CD4-positive, alpha-beta T cell treated with Interleukin-21 for 1 hour (primary cell): ENCODE results near the gene USP7.
"Not testable (repeated sequence)": the region's sequence is repeated elsewhere in the genome, so short reads cannot be mapped to it uniquely, and the experiment has no call there.

Source experiments
- DNase-seq: peaks from one replicate; pipeline ENCODE4 v3.0.0-alpha.2; 2020

USP7 gene

GRCh38 chr16:8972843-8973586 is 9.3 kb upstream of the USP7 start:
- DNase-seq = no peak

DNA sequence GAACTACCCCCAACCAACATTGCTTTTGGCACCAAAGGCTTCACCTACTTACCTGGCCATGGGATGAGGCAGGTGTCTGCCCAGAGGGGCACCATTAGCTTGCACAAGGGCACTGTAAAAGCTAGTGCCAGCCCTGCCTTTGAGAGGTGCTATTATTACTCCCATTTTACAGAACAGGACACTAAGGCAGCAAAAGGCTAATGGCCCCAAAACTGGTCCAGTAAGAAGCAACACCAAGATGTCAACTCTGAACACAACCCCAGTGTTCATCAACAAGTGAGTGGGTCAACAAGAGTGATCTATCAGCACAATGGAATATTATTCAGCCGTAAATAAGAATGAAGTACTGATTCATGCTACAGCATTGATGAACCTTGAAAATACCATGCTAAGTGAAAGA is 7.7 kb upstream of the USP7 start:
- DNase-seq = no peak

- DNase-seq = not testable (repeated sequence)
These were observed 5.6 kb upstream of the USP7 start for GRCh38 chr16:8969202-8969897.

DNA sequence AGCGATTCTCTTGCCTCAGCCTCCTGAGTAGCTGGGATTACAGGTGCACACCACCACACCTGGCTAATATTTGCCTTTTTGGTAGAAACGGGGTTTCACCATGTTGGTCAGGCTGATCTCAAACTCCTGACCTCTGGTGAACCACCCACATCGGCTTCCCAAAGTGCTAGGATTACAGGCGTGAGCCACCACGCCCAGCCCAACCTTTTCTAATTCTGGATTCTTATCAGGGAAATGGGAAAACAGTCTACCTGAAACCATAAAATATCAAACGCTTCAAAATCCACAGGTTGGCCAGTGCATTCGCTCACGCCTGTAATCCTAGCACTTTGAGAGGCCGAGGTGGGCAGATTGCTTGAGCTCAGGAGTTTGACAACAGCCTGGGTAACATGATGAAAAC is 4.3 kb upstream of the USP7 start:
- DNase-seq = not testable (repeated sequence)

DNA sequence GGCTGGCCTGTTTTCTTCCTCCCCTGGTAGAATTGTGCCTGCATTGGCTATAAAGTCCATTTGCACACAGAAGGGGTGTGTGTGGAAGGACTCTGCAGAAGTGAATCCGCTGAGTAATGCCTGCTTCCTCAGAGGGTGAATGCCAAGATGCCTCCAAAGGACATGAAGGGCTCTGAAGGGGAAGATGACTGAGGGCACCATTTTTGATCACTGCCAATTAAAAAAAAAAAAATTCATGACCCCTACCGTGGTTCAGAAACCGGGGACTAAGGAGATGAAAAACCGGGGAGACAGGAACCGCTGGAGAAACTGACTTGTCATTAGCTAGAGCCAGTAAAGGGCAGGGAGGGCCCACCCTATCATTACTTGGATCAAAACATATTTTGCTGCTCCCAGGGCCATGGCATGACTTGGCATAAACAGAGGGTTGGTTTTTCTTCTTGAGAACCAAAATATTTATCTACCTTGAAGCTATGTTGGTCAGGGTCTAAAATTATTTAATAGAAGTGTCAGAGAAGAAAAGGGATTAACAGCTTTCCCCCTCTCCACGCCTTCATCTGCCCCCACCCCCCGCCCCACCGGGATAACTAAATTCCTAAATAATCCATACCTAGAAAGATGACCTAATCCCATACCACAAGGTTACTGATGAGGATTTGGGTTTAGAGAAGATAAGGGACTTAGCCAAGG is 3.6 kb upstream of the USP7 start:
- DNase-seq = no peak

DNA sequence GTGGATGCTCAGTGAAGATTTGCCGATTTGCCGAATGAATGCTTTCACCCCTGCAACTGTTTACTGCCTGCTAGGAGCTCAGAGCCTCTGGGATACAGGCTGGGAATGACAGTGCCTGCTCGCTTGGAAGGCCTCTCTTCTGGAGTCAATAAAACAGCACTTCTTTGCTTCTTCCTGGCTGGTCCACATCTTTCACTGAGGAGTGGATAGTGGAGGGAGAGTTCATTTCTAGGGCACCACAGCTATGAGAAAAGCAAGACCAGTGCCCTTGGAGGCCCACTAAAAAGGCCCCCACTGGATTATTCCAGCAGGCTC is 3.1 kb upstream of the USP7 start:
- DNase-seq = no peak

GRCh38 chr16:8964462-8964861 is 756 bp upstream of the USP7 start:
- no peak for DNase-seq

DNA sequence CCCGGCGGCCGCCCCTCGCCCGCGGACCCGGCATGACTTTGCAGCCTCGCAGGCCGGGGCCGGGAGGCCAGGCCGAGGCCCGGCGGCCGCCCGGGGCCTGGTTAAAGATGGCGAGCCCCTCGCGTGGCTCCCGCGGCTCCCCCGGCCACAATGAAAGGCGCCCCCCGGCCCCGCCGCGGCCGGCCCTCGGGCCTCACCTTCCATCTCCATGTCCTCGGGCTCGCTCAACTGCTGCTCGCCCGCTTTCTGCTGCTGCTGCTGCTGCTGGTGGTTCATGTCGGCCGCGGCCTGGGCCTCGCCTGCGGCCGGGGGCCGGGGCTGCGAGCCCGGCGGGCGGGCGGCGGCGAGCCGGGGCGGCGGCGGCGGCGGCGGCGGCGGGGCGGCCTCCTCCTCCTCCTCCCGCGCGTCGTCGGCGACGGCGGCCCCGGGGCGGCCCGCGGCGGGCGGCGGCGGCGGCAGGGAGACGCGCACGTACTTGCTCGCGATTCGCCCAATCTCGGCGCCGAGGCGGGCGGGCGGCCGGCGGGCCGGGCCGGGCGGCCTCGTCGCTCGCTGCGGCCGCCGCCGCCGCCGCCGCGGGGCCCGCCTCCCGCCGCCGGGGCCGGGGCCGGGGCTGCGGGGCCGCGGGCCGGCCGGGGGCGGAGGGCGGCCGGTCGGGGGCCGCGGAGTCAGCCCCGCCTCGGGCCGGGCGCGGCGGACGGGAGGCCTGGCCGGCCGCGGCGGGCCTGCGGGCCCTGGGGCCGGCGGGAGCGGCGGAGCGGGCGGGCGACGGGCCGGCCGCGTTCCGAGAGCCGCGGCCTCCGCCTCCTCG is 491 bp downstream of the USP7 start:
- no peak for DNase-seq

DNA sequence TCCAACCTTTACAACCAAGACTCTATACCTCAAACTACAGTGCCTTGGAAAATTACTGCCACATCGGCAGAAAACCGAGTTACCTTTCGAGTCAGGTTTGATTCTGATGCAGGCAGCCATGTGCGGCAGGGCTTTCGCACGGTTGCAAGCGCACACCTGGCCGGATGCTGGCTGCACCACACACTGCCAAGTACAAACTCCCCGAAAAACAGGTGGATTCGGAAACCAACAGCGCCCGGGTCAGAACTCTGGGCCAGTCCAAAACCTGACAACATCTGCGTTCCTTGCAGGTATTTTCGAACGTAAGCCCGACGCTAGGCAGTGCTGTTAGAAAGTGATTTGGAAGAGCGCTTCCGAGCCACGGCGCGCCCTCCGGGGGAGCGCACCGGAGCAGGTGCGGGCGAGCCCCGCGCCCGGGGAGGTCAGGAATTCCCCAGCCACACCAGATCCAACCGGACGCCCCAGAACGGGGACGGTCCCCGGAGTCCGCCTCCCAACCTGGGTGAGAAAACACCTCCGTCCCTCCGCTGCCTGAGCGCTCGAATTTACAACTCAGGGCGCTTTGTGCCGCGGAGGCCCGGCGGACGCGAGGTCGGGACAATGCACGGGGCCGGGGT is 1.2 kb downstream of the USP7 start:
- DNase-seq = peak; percentile 65

DNA sequence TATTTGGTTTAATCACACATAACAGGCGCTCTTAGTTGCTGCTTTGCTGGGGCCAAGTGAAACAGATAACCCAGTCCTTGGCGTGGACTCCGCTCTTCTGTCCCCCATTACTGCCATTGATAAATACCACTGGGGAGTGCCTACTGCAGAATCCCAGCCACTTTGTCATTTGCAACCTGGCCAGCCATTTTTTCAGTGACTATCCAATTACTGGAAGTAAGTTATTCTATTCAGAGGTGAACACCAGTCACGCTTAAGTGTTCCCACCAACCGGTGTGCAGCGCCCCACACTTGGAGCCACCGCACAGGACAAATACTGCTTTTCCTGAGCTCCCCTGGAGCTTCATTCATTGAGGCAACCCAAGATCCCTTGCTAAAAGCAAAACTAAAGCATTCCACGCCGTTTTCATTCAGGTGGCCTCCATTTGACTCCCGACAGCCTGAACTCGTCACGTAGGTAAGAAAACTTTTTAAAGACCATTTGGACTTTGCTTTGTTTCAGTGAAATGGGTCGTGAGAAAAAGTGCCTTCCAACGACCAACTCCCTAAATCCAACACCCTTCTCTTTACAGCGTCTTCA is 1.8 kb downstream of the USP7 start:
- no peak for DNase-seq

GRCh38 chr16:8960788-8961109 is 3.0 kb downstream of the USP7 start:
- no peak for DNase-seq

- peak; percentile 29 for DNase-seq
These were observed 3.6 kb downstream of the USP7 start for GRCh38 chr16:8959921-8960787.

- peak; percentile 34 for DNase-seq
These were observed 5.2 kb downstream of the USP7 start for GRCh38 chr16:8958344-8959167.

DNA sequence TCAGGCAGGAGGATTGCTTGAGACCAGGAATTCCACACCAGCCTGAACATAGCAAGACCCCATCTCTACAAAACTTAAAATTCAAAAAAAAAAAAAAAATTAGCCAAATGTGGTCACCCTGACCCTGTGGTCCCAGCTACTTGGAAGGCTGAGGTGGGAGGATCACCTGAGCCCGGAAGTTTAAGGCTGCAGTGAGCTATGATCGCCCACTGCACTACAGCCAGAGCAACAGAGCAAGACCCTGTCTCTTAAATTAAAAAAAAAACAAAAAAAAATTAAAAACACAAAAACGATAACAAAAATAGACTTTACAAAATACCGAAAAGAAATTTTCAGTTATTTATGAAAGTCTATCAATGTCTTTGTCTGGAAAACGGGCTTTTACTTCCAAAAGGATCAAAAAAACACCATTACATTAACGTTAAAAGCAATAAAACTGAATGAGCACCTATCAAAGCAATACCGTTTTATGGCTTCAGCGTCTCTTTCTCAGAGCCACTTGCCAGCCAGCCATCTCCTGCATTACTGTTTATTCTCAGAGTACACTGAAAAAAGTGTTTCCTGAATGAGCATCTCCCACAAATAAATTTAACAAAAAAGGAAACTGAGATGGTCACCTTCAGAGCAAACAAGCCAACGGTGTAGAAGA is 6.1 kb downstream of the USP7 start:
- no peak for DNase-seq

DNA sequence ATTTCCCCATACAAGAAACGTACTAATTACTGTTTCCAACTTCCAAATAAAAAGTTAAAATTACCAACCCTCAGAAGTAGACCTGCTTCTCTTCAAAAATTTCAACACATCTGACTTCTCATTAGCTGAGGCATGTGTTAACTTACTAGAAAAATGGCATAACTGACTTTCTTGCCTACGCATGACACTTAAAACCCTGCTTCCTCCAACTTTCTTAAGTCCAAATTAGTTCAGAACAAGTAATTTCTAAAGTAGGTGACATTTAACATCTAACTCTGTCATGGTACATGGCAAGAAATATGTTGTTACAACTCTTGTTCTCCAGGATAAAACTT is 6.7 kb downstream of the USP7 start:
- DNase-seq = no peak

DNA sequence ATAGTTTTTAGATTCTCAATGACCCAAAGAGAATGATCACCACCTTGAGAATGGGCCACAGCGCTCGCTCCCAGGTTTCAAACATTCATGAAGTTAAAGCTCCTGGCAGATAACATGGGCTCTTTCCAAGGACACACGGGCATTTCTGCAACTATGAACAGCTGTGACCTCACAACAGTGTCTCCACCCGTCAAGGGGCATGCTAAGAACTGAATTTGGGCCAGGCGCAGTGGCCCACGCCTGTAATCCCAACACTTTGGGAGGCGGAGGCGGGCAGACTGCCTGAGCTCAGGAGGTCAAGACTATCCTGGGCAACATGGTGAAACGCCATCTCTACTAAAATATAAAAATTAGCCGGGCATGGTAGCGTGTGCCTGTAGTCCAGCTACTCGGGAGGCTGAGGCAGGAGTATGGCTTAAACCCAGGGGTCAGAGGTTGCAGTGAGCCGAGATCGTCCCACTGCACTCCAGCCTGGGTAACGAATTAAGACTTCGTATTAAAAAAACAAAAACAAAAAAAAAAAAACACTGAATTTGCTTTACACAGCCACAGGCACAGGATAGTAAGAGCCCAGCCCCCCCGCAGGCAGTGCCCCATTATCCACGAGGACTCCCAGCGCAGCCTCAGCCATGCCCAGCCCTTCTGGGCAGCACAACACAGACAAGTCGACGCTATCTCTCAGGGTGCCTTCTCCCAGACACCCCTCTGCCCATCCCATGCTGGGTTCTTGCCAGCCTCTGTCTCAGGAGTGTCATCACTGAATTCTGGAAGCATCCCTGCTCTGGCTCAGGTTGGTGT is 7.2 kb downstream of the USP7 start:
- no peak for DNase-seq

GRCh38 chr16:8955828-8956227 is 7.9 kb downstream of the USP7 start:
- DNase-seq = no peak

DNA sequence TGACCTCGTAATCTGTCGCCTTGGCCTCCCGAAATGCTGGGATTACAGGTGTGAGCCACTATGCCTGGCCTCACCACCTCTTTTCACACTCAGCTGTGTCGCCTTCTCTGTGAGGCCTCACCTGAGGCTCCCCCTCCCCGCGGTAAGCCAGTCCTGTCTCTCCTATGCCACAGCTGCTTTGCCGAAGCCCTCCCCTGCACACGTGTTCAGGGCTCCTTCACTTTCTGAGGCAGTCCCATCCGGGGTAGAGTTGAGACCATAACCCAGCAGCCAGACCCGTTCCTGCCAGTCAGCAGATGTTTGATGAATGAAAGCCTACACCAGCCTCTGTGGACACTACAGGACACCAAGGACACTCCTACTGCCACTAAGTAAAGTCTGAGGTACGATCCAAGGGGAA is 10.6 kb downstream of the USP7 start:
- no peak for DNase-seq

- DNase-seq = no peak
These were observed 11.4 kb downstream of the USP7 start for GRCh38 chr16:8952281-8952751.
